ELF-1 (cell line): ENCODE measurements around the gene TIAM2.

Experiments
- DNase-seq: peaks from one replicate; pipeline ENCODE4 v3.0.0-alpha.2; 2016; ENCODE audit warnings: low read depth, low spot score

TIAM2 gene

DNA sequence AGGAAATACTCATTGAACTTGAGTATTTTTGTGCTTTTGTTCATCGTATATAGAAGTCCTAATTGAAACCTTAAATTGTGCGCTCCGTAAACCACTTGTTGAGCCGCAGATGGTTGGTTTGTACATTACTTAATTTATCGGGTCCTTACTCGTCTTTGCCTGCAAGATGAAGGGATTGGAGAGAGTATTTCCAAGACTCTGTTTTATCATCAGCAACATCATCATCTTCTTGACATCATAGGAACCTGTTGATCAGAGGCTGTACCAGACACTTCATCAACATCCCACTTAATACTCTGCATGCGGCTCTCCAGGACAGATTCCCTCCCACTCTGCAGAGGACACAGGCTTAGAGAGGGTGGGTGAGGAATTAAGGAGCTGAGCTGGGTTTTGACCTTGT, 28.6 kb downstream of the TIAM2 start:
- DNase-seq = no peak

GRCh38 chr6:155024391-155025027, 29.4 kb downstream of the TIAM2 start:
- no peak for DNase-seq

DNA sequence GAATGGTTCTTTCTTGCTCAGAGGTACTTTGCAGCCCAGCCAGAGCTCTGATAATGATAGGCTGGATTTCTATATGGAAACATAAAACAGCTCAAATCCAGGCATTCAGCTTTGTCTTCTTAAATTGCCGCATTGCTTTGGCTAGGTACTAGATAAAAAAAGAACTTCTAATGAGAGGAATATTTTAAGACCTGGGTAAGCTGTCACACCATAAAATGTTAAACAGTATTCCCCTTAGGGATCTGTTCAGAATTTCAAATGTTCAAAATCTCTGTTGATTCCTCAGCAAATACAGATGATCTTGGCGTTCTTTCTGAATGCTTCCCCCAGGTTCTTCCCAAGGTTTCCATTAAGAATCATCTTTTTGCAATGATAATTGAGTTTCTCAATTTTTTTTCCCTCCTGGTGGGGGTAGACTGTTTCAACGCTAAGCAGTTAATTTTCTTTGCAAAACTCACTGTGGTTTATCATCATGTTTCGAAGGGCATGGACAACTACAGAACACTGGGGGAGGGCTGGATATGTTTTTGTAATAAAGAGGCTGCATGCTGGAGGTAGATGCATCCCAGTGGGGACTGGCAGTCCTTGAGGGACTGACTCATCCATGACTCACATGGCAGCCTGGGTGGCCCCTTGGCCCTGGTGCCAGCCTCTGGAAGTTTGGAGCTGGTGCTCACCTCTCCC, 31.0 kb downstream of the TIAM2 start:
- DNase-seq = no peak

- no peak for DNase-seq
Measured at GRCh38 chr6:155026706-155027045, 31.6 kb downstream of the TIAM2 start.

DNA sequence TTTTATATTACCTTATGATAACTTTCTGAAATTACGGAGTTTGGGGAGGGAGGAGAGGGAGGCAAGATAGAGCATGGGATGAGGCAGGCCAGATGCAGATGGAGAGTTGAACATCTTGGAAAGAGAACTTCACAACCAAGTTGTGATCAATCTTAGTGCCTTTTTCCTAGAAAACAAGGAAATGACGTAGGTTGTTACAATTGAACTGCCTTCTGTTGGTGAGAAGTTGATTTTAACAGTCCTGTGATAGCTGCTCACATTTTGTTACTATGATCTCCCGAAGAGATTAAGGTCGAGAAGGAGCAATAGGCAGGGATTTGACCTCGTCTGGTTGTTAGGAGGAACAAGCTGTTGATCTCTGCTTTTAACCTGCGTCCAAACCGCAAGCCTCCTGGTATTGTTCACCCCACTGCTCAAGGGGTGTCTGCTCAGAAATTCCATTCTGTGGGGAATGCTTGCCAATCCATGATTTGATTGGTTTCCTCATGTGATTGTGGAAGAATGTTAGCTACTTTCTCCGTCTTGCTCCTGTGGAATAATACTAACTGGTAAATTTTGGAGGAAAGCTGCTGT, 35.1 kb downstream of the TIAM2 start:
- no peak for DNase-seq

DNA sequence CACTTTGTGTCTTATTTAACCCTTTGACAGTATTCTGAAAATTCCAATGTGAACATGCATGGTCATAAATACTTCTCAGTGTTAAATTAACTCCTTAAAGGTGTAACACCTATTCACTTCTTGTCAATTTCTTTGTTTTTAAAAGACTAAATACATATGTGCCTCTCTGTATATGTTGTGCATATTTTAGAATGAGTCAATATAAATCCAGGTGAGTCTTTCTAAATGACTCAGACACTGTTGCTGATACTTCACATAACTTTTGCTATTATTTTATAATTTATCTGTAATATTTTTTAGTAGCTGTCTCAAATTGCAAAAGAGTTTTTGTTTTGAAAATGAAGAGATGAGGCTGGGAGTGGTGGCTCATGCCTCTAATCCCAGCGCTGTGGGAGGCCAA, 36.0 kb downstream of the TIAM2 start:
- DNase-seq = no peak

- DNase-seq = no peak
Measured at GRCh38 chr6:155033021-155033791, 38.1 kb downstream of the TIAM2 start.

DNA sequence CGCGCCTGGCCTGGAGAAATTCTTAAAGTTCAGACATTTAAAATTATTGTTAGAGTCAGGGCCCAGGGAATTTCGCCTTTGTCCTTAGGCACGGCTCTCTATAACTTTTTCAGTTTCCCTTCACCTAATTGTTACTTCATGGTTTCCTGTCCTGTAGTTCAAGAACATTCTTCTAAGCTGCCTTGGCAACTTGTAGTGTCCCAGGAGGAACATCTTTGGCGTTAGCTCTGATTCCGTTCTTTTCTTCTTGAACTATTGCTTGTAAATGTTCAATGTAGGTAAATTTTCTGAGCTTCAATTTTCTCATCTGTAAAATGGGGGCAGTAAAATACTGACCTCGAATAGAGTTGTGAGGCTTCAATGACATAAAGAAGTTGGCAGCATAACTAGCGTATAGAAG, 41.8 kb downstream of the TIAM2 start:
- no peak for DNase-seq

GRCh38 chr6:155038104-155038503, 43.0 kb downstream of the TIAM2 start:
- peak; percentile 68 for DNase-seq

- DNase-seq = no peak
Measured at GRCh38 chr6:155038527-155038926, 43.4 kb downstream of the TIAM2 start.

- DNase-seq = no peak
Measured at GRCh38 chr6:155039618-155040017, 44.5 kb downstream of the TIAM2 start.

DNA sequence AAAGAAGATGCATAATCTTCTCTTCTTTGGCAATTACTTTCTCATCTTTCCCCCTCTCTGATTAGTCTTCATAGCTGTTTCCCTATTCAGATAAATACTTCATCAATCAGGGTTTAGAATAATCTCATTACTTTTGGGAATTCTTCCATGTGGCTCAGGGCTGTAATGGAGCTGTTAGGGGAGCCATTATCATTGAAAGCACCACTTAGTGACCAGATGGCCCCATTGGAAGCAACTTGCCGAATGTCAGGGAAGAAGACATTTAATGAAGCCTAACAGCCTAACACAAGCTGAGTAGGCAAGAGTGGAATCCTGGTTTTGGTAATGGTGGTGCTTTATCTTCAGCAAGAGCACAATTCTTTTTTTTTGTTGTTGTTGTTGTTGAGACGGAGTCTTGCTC, 45.0 kb downstream of the TIAM2 start:
- DNase-seq = no peak

- no peak for DNase-seq
Measured at GRCh38 chr6:155040901-155041650, 46.0 kb downstream of the TIAM2 start.

DNA sequence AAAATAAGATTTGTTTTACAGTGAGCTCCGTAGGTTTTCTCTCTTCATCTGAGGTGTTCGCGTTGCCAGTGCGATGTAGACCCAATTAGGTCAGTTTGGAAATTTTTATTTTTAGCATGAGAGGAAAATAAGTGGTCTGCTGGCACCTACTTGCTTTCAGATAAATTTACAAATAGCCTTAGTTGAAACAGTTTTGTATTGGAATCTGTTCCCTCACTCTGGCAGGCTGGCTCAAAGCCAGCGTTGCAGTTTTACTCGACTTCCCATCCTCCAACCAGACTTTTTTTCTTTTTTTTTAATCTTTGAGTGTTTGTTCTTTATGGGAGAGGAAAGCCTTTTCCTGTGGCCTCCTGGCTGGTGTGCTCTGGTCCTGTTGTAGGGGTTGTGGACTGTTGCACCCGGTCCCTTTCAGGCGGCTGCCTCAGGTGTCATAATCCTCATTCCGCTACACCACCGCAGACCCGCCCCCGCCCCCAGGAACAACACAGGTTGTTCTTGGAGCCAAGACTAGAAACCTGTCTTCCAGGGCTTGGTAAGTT, 46.7 kb downstream of the TIAM2 start:
- peak; percentile 57 for DNase-seq

DNA sequence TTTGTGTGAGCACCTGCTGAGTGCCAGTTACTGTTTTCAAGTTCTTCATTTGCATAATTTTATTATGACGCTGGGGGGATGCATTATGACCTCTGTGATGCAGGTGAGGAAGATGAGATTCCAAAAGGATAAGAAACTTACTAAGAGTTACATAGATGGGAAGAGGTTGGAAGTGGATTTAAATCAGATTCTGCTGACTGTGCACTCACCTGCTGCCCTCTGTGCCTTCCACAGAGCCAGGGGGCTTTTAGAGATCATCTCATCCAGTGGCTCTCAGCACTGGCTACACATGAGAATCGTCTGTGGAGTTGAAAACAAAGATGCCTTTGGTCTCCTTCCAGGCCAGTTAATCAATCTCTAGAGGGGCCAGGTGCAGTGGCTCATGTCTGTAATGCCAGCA, 47.9 kb downstream of the TIAM2 start:
- DNase-seq = no peak

DNA sequence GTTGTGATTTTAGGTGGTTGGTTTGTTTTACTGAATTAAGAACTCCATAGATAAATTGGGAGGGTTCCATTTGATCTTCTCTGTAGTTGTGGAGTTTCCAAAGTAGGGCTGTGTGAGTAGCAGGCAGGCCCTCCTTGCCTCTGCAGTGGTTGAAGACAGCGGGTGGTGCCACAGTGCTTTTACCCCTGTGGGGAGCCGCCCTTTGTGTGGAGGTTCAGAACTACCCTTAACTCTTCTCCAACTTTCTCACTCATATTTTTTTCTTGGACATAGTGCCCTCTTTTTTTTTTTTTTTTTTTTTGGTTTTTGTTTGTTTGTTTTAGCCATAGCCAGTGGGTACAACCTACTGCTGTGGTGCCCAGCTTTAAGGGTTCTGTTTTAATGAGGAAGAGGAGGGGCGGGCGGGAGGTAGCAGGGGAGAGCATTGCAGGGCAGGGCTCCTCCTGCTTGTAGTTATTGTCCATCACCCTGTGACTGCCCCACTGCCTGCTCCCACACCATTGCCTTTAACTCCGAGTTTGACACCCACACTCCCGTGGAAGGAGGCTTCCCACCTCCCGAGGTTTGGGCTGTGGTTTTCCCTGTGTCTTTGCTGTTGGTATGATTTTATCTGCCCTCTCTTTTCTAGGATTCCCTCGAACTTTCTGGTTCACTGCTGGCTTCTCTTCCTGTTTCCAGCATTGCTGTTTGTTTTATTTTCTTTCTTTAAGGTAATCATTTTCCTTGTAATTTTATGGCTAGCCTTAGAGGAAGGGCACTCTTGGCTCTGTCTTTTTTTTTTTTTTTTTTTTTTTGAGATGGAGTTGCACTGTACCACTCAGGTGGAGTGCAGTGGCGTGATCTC, 50.7 kb downstream of the TIAM2 start:
- DNase-seq = no peak

GRCh38 chr6:155047523-155047922, 52.4 kb downstream of the TIAM2 start:
- no peak for DNase-seq

GRCh38 chr6:155050311-155050710, 55.2 kb downstream of the TIAM2 start:
- DNase-seq = no peak

DNA sequence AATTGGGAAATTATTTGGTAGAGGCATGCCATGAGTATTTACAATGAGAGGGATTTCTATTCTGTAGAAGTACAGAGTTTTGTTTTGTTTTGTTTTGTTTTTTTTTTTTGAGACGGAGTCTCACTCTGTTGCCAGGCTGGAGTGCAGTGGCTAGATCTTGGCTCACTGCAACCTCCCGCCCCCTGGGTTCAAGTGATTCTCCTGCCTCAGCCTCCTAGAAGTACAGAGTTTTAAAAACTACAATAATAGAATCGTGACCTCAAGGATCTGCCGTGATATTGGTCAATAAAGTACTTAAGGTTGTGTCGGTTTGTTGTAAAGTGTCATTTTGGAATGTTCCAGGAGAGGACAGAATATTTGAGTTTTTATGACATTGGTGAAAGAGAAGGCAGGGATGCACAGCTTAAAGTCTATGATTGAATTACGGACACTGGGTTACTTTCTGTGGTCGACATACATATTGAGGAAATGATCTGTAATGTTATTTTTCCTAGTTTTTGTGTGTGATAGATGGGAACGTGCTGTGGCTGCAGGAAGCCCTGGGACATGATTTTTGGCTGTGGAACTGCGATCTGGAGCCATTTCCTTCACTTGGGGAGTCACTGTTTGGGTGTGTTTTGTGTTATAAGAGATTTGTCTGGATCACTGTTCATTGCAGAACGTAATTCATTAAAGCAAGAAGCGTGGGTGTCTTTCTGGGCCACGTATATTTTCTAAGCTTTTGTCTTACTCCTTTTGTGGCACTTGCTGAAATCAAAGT, 59.6 kb downstream of the TIAM2 start:
- no peak for DNase-seq

DNA sequence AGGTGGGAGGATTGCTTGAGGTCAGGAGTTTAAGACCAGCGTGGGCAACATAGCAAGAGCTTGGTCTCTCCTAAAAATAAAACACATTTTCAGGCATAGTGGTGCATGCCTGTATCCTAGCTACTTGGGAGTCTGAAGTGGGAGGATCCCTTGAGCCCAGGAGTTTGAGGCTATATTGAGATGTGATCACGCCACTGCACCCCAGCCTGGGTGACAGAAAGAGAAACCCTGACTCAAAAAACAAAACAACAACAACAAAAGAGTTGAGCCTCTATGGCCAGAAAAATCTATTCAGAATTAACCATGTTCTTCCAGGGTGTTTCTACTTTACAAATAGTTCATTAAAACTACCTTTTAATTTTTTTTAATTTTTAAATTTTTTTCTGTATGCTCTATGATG, 60.6 kb downstream of the TIAM2 start:
- DNase-seq = no peak
